ENCODE data around the gene TMEM126B.

The TMEM126B gene

DNA sequence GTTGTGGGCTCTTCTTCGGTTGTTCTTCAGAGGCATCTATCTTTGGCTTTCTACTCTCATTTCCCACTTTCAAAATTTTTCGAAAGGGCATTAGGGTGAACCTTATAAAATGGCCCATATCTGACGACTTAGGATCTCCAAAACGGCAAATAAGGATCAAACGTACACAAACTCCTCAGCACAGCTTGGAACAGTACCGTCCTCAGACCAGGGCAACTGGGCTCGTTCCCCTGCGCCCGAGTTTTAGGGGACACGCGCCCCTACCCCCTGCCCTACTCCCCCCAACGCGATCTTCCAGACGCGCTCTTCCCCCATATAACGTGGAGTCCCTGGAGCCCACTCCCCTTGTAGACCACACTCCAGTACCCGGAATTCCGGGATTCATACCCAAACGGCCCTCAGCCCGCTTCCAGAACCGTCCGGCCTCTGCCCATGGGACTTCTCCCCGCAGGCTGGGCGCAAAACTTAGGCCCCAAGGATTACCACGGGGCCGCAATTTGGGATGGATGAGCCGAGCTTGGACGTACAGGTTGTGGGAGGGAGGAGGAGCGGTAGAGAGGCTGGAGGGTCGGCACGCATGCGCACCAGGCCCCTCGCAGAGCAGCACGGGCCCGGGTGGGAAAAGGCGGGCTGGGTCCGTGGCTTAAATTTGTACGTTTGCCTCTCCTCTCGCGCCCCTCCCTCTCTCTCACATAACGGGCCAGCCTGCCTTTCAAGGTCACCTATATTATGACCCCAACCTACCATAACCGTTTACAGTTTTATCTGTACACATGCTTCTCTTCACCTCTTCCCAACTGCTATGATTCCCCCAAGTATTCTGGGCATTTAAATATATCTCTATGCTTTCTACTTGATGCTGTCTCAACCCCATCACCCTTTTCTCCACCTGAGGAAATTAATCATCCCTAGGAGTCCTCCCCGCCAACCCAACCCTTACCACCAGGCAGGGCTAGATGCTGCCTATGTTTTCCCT lies 54.2 kb downstream of the TMEM126B start:
- Histone ChIP-seq H3K4me3 (ENCODE audit: low read length in 2 of 2) (peak overlapping the region; percentile 78 to 81), H3K27me3 (ENCODE audit: control insufficient read depth in 1 of 2, insufficient read depth in 2 of 2, low read length in 2 of 2) (no peaks in the 10 kb centered on the region), H3K9me3 (ENCODE audit: control insufficient read depth in 2 of 2, low read length in 2 of 2) (no peaks in the 10 kb centered on the region), H3K9ac (ENCODE audit: low read length in 2 of 2) (peak overlapping the region; percentile 73 to 81), H3K36me3 (ENCODE audit: control insufficient read depth in 2 of 2, insufficient read depth in 2 of 2, low read length in 2 of 2) (no peaks in the 10 kb centered on the region), H3K4me1 (ENCODE audit: control insufficient read depth, insufficient read depth, low read length) (peaks cover 34% of the 10 kb centered on the region), H3K27ac (ENCODE audit: low read length) (no peak overlapping the region)

DNA sequence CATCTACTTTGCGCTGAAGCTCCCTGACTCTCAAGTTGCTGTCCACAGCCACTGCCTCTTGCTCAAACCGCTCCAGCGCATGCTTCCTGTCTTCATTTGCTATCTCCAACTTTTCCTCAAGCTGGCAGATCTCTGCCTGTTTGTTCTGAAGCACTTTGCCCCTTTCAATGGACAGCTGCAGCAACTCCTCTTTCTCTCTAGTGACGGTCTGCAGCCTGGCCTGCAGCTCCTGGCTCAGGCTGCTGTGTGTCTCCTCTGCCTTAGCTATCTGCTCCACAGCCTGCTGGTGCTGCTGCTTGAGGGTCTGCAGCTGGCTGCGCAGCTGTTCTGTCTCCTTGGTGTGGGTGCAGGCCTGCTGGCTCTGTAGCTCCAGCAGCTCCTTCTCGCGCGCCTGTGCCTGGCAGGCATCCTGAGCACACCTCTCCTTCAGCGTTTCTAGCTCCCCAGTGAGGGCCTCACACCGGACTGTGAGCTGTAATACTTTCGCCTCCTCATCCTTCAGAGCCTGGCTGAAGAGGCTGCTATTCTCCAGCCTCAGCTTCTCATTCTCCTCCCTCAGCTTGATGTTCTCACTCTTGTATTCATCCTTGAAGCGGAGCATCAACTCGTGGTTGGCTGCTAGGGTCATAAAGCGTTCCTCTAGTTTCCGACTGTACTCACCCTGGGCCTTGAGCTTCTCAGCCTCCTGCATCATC lies 56.9 kb downstream of the TMEM126B start:
- Histone ChIP-seq H3K4me1 (ENCODE audit: control insufficient read depth, insufficient read depth, low read length) (peaks cover 34% of the 10 kb centered on the region), H3K27me3 (ENCODE audit: control insufficient read depth in 1 of 2, insufficient read depth in 2 of 2, low read length in 2 of 2) (no peaks in the 10 kb centered on the region), H3K4me3 (ENCODE audit: low read length in 2 of 2) (peak overlapping the region; percentile 64 to 87), H3K36me3 (ENCODE audit: control insufficient read depth in 2 of 2, insufficient read depth in 2 of 2, low read length in 2 of 2) (no peaks in the 10 kb centered on the region), H3K27ac (ENCODE audit: low read length) (peak overlapping the region; percentile 56), H3K9ac (ENCODE audit: low read length in 2 of 2) (peak overlapping the region; percentile 50 to 75), H3K9me3 (ENCODE audit: control insufficient read depth in 2 of 2, low read length in 2 of 2) (no peaks in the 10 kb centered on the region)

DNA sequence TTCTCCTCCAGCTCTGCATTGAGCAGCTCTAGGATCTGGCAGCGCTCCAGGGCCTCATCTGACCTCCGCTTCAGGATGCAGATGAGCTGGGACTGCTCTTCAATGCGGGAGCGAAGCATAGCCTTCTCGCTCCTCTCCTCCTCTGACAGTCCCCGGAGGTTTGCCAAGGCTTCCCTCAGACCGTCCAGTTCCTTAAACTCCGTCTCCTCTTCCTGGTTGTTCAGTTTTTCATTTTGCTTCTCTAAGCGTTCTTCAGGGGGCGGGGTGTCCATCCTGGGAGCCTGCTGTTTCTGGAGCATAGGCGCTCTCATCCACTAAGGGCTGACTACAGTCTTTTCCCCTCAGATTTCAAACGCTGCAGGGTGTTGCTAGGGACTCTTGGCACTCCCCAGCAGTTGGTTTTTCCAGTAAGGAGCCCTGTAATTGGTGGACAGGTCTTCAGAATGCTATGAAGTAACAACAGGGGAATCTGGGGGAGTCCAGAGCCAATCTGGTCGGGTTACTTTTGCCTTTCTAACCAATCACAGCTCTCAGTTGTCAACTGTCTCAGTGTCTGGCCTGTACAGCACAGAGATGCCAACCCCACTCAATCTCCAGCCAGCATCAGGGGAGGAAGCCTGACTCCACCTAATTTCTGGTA lies 57.5 kb downstream of the TMEM126B start, which contains the start of gene CCDC89:
Gene CCDC89, minus strand, starts transcription at position 376 of the 640 bp plus-strand sequence. Its CDS starts 65 bp downstream, at position 311.
- H3K4me1 ChIP-seq (ENCODE audit: control insufficient read depth, insufficient read depth, low read length) = peaks cover 33% of the 10 kb centered on the region
- H3K27ac ChIP-seq (ENCODE audit: low read length) = peak within 1 kb of the TSS; percentile 56
- H3K9ac ChIP-seq (ENCODE audit: low read length in 2 of 2) = peak within 1 kb of the TSS; percentile 50 to 75
- no peaks in the 10 kb centered on the region for H3K36me3 ChIP-seq (ENCODE audit: control insufficient read depth in 2 of 2, insufficient read depth in 2 of 2, low read length in 2 of 2)
- H3K4me3 ChIP-seq (ENCODE audit: low read length in 2 of 2) = peak within 1 kb of the TSS; percentile 64 to 87
- H3K9me3 ChIP-seq (ENCODE audit: control insufficient read depth in 2 of 2, low read length in 2 of 2) = no peaks in the 10 kb centered on the region
- no peaks in the 10 kb centered on the region for H3K27me3 ChIP-seq (ENCODE audit: control insufficient read depth in 1 of 2, insufficient read depth in 2 of 2, low read length in 2 of 2)
